ENCODE data around the gene CRCP. TPM values are rescaled to one million over a fixed set of nuclear protein-coding genes. Genes with fewer than 3 reads are reported as not detected.
A peak's percentile ranks its signal among the peaks of the same experiment; 100 is the strongest.

The CRCP gene
- total and polyA plus RNA-seq, 2 of the 13 experiments (the other 11 are each of a cell fraction or from before 2014, with no cell fraction given), result 22.7 to 31.0 TPM

DNA sequence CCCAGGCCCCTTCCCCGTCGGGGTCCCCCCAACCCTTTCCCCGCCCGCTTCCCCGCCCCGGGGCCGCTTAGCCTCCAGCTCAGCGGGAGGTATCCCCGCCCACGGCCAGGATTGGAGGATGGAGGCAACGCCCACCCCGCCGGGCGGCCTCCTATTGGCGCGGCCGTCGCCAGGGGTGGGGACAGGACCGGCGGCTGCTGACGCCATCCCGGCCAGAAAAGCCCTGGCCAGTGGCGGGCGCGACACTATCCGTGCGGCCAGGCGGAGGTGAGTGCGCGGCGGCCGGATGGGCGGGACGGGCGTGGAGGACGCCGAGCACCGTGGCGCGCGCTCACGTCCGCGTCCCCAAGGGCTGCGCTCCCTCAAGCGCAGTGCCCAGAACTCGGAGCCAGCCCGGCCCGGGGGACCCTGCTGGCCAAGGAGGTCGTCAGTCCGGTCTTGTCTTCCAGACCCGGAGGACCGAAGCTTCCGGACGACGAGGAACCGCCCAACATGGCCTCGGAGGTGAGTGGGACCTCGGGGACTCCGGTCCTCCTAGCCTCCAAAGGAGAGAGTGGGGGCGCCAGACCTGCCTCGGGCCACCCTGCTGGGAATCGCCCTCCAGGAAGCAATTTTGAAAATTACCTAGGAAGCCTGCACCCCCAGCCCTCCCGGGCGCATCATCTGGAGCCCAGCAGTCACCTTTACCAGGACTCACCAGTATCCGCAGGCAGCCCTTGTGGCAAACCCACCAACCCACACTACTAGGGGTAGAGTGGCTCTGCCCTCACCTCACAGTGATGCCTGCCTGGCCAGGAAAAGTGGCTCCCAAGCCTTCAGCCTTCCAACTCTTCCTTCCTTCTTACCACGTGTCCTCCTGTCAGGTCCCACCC lies 38.8 kb upstream of the CRCP start, which contains the start of gene ASL (continued):
- TF ChIP-seq, protein P1, sequence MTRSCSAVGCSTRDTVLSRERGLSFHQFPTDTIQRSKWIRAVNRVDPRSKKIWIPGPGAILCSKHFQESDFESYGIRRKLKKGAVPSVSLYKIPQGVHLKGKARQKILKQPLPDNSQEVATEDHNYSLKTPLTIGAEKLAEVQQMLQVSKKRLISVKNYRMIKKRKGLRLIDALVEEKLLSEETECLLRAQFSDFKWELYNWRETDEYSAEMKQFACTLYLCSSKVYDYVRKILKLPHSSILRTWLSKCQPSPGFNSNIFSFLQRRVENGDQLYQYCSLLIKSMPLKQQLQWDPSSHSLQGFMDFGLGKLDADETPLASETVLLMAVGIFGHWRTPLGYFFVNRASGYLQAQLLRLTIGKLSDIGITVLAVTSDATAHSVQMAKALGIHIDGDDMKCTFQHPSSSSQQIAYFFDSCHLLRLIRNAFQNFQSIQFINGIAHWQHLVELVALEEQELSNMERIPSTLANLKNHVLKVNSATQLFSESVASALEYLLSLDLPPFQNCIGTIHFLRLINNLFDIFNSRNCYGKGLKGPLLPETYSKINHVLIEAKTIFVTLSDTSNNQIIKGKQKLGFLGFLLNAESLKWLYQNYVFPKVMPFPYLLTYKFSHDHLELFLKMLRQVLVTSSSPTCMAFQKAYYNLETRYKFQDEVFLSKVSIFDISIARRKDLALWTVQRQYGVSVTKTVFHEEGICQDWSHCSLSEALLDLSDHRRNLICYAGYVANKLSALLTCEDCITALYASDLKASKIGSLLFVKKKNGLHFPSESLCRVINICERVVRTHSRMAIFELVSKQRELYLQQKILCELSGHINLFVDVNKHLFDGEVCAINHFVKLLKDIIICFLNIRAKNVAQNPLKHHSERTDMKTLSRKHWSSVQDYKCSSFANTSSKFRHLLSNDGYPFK (CRISPR knock-in tag; IDR thresholded peaks at IDR 0.05; ENCODE audit: borderline replicate concordance), result peak; percentile 18; the same call in 1 of the 2 replicates
- peak; percentile 84 for TF ChIP-seq HOXA3 (CRISPR knock-in tag; IDR thresholded peaks at IDR 0.05)
- no peak; the same call in 1 of the 2 replicates for TF ChIP-seq GLI4 (CRISPR knock-in tag; IDR thresholded peaks at IDR 0.05; ENCODE audit: borderline replicate concordance)
- no peak for TF ChIP-seq FOXK2 (IDR thresholded peaks at IDR 0.05)
- TF ChIP-seq ZFP37 (CRISPR knock-in tag; IDR thresholded peaks at IDR 0.05; ENCODE audit: borderline replicate concordance), result no peak
- TF ChIP-seq PITX1 (CRISPR knock-in tag; IDR thresholded peaks at IDR 0.05), result peak; percentile 15; the same call in 1 of the 2 replicates
- peak; percentile 77; the same call in 1 of the 2 replicates for TF ChIP-seq ZNF891 (CRISPR knock-in tag; IDR thresholded peaks at IDR 0.05)
- peak; percentile 69; the same call in 1 of the 2 replicates for TF ChIP-seq MEIS2 (CRISPR knock-in tag; IDR thresholded peaks at IDR 0.05)
- TF ChIP-seq SPEN (CRISPR knock-in tag; IDR thresholded peaks at IDR 0.05; ENCODE audit: low read depth), result peak; percentile 70; the same call in 1 of the 2 replicates
- TF ChIP-seq SMAD9 (CRISPR knock-in tag; IDR thresholded peaks at IDR 0.05), result no peak
- no peak for TF ChIP-seq ZNF260 (CRISPR knock-in tag; IDR thresholded peaks at IDR 0.05; ENCODE audit: borderline replicate concordance, low read depth)
- TF ChIP-seq, protein P2, sequence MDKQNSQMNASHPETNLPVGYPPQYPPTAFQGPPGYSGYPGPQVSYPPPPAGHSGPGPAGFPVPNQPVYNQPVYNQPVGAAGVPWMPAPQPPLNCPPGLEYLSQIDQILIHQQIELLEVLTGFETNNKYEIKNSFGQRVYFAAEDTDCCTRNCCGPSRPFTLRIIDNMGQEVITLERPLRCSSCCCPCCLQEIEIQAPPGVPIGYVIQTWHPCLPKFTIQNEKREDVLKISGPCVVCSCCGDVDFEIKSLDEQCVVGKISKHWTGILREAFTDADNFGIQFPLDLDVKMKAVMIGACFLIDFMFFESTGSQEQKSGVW (CRISPR knock-in tag; IDR thresholded peaks at IDR 0.05; ENCODE audit: borderline replicate concordance), result no peak
- TF ChIP-seq AKAP8 (CRISPR knock-in tag; IDR thresholded peaks at IDR 0.05), result peak; percentile 75; the same call in 1 of the 2 replicates
- no peak for TF ChIP-seq ELF1 (CRISPR knock-in tag; IDR thresholded peaks at IDR 0.05)
- TF ChIP-seq, protein P3, sequence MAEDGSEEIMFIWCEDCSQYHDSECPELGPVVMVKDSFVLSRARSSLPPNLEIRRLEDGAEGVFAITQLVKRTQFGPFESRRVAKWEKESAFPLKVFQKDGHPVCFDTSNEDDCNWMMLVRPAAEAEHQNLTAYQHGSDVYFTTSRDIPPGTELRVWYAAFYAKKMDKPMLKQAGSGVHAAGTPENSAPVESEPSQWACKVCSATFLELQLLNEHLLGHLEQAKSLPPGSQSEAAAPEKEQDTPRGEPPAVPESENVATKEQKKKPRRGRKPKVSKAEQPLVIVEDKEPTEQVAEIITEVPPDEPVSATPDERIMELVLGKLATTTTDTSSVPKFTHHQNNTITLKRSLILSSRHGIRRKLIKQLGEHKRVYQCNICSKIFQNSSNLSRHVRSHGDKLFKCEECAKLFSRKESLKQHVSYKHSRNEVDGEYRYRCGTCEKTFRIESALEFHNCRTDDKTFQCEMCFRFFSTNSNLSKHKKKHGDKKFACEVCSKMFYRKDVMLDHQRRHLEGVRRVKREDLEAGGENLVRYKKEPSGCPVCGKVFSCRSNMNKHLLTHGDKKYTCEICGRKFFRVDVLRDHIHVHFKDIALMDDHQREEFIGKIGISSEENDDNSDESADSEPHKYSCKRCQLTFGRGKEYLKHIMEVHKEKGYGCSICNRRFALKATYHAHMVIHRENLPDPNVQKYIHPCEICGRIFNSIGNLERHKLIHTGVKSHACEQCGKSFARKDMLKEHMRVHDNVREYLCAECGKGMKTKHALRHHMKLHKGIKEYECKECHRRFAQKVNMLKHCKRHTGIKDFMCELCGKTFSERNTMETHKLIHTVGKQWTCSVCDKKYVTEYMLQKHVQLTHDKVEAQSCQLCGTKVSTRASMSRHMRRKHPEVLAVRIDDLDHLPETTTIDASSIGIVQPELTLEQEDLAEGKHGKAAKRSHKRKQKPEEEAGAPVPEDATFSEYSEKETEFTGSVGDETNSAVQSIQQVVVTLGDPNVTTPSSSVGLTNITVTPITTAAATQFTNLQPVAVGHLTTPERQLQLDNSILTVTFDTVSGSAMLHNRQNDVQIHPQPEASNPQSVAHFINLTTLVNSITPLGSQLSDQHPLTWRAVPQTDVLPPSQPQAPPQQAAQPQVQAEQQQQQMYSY (CRISPR knock-in tag; IDR thresholded peaks at IDR 0.05), result 0 out of 2 replicates have a peak, but pooled peaks have one; percentile 44
- TF ChIP-seq SIX4 (CRISPR knock-in tag; IDR thresholded peaks at IDR 0.05), result no peak
- TF ChIP-seq THYN1 (CRISPR knock-in tag; IDR thresholded peaks at IDR 0.05; ENCODE audit: borderline replicate concordance, low read depth), result no peak
- TF ChIP-seq ZNF878 (CRISPR knock-in tag; IDR thresholded peaks at IDR 0.05), result peak; percentile 45; the same call in 1 of the 2 replicates
- no peak for TF ChIP-seq MZF1 (CRISPR knock-in tag; IDR thresholded peaks at IDR 0.05; ENCODE audit: borderline replicate concordance)
- TF ChIP-seq ZNF530 (CRISPR knock-in tag; IDR thresholded peaks at IDR 0.05; ENCODE audit: low read depth), result no peak
- TF ChIP-seq PHF20 (CRISPR knock-in tag; IDR thresholded peaks at IDR 0.05), result peak; percentile 49
- no peak for TF ChIP-seq LCORL (IDR thresholded peaks at IDR 0.05)
- peak; percentile 73 for TF ChIP-seq LCORL (CRISPR knock-in tag; IDR thresholded peaks at IDR 0.05)

Measured in HepG2 (cell line).